ENCODE measurements around the gene CASK.
A peak's percentile ranks its signal among the peaks of the same experiment; 100 is the strongest.

The CASK gene

DNA sequence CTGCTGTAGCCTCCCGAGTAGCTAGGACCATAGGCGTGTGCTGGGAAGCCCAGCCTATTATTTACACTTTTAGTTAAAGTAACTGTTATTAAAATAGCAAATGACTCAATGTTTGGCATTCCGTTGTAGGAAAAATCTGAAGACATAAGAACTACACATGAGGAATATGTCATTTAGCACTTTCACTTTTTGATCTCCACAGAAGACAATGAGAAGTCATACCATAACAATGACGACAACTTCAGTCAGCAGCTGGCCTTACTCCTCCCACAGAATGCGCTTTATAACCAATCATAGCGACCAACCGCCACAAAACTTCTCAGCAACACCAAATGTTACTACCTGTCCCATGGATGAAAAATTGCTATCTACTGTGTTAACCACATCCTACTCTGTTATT, 227.9 kb downstream of the CASK start:
- H3K4me3 ChIP-seq = no peak overlapping the region
- TF ChIP-seq POLR2AphosphoS5 (IDR thresholded peaks at IDR 0.05; ENCODE audit: borderline replicate concordance, low read depth, low read length) (no peak), EZH2 (IDR thresholded peaks at IDR 0.05) (no peak), FOXP2 (optimal IDR thresholded peaks at IDR 0.05; ENCODE audit: control extremely low read depth, extremely low read length, insufficient read depth) (no peak)
- no peak for DNase-seq (ENCODE audit: low read depth, low spot score)

DNA sequence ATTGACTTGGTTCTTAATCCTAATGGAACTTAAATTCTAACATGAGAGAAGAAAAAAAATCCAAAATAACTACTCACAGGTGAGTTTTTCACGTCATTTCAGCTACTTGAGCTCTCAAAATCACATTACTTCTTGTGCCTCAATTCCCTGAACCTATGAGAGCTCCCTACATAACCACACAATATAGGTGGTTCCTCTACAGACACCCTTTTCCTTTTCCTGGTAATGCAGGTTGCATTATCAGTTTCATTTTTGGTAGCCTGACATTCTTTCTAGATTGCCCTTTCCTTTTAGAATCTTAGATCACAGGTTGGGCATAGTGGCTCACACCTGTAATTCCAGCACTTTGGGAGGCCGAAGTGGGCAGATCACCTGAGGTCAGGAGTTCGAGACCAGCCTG, 230.3 kb downstream of the CASK start:
- Histone ChIP-seq H3K27ac (no peak overlapping the region), H3K4me3 (no peak overlapping the region), H3K9me3 (ENCODE audit: low read depth, low read length) (no peaks in the 10 kb centered on the region), H3K9ac (ENCODE audit: insufficient read length) (no peak overlapping the region), H3K36me3 (ENCODE audit: insufficient read depth, low read length) (no peaks in the 10 kb centered on the region)
- TF ChIP-seq POLR2AphosphoS5 (IDR thresholded peaks at IDR 0.05; ENCODE audit: borderline replicate concordance, low read depth, low read length) = no peak
- no peak for TF ChIP-seq EZH2 (IDR thresholded peaks at IDR 0.05)
- TF ChIP-seq FOXP2 (optimal IDR thresholded peaks at IDR 0.05; ENCODE audit: control extremely low read depth, extremely low read length, insufficient read depth) = no peak
- DNase-seq (ENCODE audit: low read depth, low spot score) = no peak

More for the DNA sequence above, 227.9 kb downstream of the CASK start:
- no peak overlapping the region for H3K9ac ChIP-seq (ENCODE audit: insufficient read length)
- no peaks in the 10 kb centered on the region for H3K9me3 ChIP-seq (ENCODE audit: low read depth, low read length)
- no peak overlapping the region for H3K27ac ChIP-seq
- no peaks in the 10 kb centered on the region for H3K36me3 ChIP-seq (ENCODE audit: insufficient read depth, low read length)

DNA sequence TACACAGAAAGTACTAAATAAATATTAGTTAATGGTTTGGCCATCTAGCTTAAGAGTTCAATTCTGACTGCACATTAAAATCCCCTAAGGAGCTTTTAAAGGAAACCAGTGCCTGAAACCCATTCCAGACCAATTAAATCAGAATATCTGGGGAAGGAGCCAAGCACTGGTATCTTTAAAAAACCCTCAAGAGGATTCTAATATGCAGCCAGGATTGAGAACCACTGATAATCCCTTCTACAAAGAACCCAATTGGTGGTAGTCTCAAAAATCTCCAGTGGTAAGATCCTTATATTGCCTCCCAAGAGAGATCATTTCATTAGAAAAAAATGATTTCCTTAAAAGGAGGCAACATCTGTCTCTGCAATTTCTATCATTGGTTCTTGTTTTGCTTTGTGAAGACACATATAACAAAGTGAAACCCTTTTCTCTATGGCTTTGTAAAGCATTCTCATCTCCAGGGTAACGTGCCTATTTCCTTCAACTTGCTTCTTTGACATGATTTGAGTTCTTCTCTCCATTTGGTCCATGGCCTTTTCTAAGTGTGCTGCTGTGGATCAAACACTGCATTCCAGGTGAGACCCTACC, 231.1 kb downstream of the CASK start:
- Histone ChIP-seq H3K9me3 (ENCODE audit: low read depth, low read length) (no peaks in the 10 kb centered on the region), H3K4me3 (no peak overlapping the region), H3K27ac (no peak overlapping the region), H3K9ac (ENCODE audit: insufficient read length) (no peak overlapping the region), H3K36me3 (ENCODE audit: insufficient read depth, low read length) (no peaks in the 10 kb centered on the region)
- TF ChIP-seq POLR2AphosphoS5 (IDR thresholded peaks at IDR 0.05; ENCODE audit: borderline replicate concordance, low read depth, low read length) (no peak), FOXP2 (optimal IDR thresholded peaks at IDR 0.05; ENCODE audit: control extremely low read depth, extremely low read length, insufficient read depth) (no peak), EZH2 (IDR thresholded peaks at IDR 0.05) (no peak)
- DNase-seq (ENCODE audit: low read depth, low spot score) = peak; percentile 30

DNA sequence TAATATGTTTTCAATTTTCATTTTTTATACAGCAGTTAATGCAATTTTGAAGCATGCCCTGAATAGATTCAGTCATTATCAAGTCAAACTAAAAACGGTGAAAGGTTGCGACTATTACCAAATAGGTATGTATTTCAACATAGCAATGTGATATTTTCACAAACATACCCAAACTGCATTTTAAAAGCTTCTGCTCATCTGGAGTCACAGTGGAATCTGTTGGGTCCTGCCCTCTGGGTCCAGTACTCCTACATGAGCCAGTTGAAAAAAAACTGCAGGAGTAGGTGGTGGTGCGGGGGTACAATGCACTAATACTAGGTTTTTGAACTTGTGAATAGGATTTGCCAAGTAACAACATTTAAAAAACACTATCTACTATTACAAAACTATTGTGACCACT, 233.6 kb downstream of the CASK start:
- Histone ChIP-seq H3K4me3 (no peak overlapping the region), H3K36me3 (ENCODE audit: insufficient read depth, low read length) (no peaks in the 10 kb centered on the region), H3K27ac (no peak overlapping the region), H3K9me3 (ENCODE audit: low read depth, low read length) (no peaks in the 10 kb centered on the region), H3K9ac (ENCODE audit: insufficient read length) (no peak overlapping the region)
- no peak for TF ChIP-seq EZH2 (IDR thresholded peaks at IDR 0.05)
- TF ChIP-seq FOXP2 (optimal IDR thresholded peaks at IDR 0.05; ENCODE audit: control extremely low read depth, extremely low read length, insufficient read depth) = no peak
- TF ChIP-seq POLR2AphosphoS5 (IDR thresholded peaks at IDR 0.05; ENCODE audit: borderline replicate concordance, low read depth, low read length) = no peak
- no peak for DNase-seq (ENCODE audit: low read depth, low spot score)

DNA sequence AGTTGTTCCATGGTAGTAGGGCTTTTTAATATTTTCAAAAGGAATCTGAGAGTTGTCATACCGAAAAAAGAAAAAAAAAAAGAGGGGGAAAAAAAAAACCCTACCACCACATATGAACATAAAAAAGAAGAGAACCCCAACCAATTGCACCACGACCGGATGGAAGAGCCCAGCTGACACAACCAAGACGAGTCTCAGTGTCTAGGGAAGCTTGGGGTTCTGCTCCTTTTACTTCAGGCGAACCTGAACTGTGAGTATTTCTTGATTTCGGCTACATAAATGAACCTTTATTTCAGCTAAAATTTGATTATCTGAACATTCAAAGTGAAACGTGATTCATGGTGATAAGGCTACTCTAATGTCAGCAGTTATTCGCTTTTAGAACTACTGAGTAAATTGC, 234.5 kb downstream of the CASK start, which contains the start of gene GPR34:
Gene GPR34, plus strand, starts transcription at position 139 of the 400 bp plus-strand sequence. CDS start 6,661 bp downstream, outside the sequence.
- Histone ChIP-seq H3K36me3 (ENCODE audit: insufficient read depth, low read length) (no peaks in the 10 kb centered on the region), H3K27ac (no peak within 1 kb of the TSS), H3K4me3 (no peak within 1 kb of the TSS), H3K9ac (ENCODE audit: insufficient read length) (no peak within 1 kb of the TSS), H3K9me3 (ENCODE audit: low read depth, low read length) (no peaks in the 10 kb centered on the region)
- DNase-seq (ENCODE audit: low read depth, low spot score) = no peak
- no peak for TF ChIP-seq EZH2 (IDR thresholded peaks at IDR 0.05)
- TF ChIP-seq FOXP2 (optimal IDR thresholded peaks at IDR 0.05; ENCODE audit: control extremely low read depth, extremely low read length, insufficient read depth) = no peak
- no peak for TF ChIP-seq POLR2AphosphoS5 (IDR thresholded peaks at IDR 0.05; ENCODE audit: borderline replicate concordance, low read depth, low read length)

DNA sequence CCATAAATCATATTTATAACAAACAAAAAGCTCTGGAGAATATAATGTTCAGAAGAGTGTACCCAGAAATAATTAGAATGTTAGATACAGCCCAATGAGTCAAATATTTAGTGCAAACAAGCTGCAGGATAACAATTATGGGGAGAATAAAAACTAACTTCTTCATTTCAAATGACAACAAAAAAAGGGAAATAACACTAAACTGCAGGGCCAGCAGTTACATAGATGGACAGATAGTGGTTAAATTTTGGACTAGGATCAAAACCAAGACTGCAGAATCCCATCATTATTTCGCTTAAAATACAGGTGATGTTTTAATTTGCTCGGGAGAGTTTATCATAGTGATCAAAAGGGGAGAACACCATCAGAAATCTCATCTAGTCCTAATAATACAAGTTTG, 235.2 kb downstream of the CASK start:
- no peak for DNase-seq (ENCODE audit: low read depth, low spot score)

DNA sequence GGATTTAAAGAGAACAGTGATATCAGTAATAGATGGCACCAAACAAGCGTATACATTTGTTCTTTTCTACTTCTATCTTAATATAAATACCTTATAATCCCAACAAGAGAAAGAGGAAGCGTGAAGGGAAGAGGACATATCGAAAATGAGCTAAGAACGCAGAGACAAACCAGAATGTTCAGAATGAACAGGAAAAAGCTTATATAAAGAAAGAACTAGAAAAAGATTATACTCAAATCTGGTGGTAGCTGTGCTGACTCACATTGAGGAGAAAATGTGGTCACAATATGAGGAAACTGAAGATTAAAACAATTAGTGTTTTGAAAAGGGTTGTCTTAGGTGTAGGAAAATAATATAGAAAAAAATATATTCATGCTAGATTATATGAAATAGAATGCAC, 236.6 kb downstream of the CASK start:
- Histone ChIP-seq H3K9ac (ENCODE audit: insufficient read length) (no peak overlapping the region), H3K36me3 (ENCODE audit: insufficient read depth, low read length) (no peaks in the 10 kb centered on the region), H3K27ac (no peak overlapping the region), H3K4me3 (no peak overlapping the region), H3K9me3 (ENCODE audit: low read depth, low read length) (no peaks in the 10 kb centered on the region)
- no peak for DNase-seq (ENCODE audit: low read depth, low spot score)
- no peak for TF ChIP-seq FOXP2 (optimal IDR thresholded peaks at IDR 0.05; ENCODE audit: control extremely low read depth, extremely low read length, insufficient read depth)
- no peak for TF ChIP-seq POLR2AphosphoS5 (IDR thresholded peaks at IDR 0.05; ENCODE audit: borderline replicate concordance, low read depth, low read length)
- no peak for TF ChIP-seq EZH2 (IDR thresholded peaks at IDR 0.05)

More for the DNA sequence above, 235.2 kb downstream of the CASK start:
- H3K4me3 ChIP-seq = no peak overlapping the region
- no peaks in the 10 kb centered on the region for H3K36me3 ChIP-seq (ENCODE audit: insufficient read depth, low read length)
- H3K9ac ChIP-seq (ENCODE audit: insufficient read length) = no peak overlapping the region
- no peak for TF ChIP-seq FOXP2 (optimal IDR thresholded peaks at IDR 0.05; ENCODE audit: control extremely low read depth, extremely low read length, insufficient read depth)
- no peak for TF ChIP-seq EZH2 (IDR thresholded peaks at IDR 0.05)
- TF ChIP-seq POLR2AphosphoS5 (IDR thresholded peaks at IDR 0.05; ENCODE audit: borderline replicate concordance, low read depth, low read length) = no peak
- H3K27ac ChIP-seq = no peak overlapping the region
- no peaks in the 10 kb centered on the region for H3K9me3 ChIP-seq (ENCODE audit: low read depth, low read length)

DNA sequence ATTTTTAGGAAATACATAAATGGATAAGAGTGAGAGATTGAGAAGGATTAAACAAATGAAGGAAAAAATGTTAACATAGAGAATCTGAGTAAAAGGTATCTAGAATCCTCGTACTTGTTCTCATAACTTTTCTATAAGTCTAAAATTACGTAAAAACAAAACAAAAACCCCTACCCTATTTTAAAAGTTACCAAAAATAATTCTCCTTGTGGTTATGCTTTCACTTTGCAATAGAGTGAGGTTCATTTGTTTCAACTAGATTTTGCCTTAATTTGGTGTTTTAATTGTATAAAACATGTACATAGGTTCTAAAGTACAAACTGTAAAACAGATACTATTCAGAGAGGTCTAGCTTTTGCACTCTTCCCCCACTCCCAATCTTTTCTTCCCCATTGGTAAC, 238.4 kb downstream of the CASK start:
- TF ChIP-seq FOXP2 (optimal IDR thresholded peaks at IDR 0.05; ENCODE audit: control extremely low read depth, extremely low read length, insufficient read depth) (no peak), EZH2 (IDR thresholded peaks at IDR 0.05) (no peak), POLR2AphosphoS5 (IDR thresholded peaks at IDR 0.05; ENCODE audit: borderline replicate concordance, low read depth, low read length) (no peak)
- no peak for DNase-seq (ENCODE audit: low read depth, low spot score)
- no peak overlapping the region for H3K4me3 ChIP-seq
- no peaks in the 10 kb centered on the region for H3K9me3 ChIP-seq (ENCODE audit: low read depth, low read length)
- no peaks in the 10 kb centered on the region for H3K36me3 ChIP-seq (ENCODE audit: insufficient read depth, low read length)
- H3K9ac ChIP-seq (ENCODE audit: insufficient read length) = no peak overlapping the region
- no peak overlapping the region for H3K27ac ChIP-seq

DNA sequence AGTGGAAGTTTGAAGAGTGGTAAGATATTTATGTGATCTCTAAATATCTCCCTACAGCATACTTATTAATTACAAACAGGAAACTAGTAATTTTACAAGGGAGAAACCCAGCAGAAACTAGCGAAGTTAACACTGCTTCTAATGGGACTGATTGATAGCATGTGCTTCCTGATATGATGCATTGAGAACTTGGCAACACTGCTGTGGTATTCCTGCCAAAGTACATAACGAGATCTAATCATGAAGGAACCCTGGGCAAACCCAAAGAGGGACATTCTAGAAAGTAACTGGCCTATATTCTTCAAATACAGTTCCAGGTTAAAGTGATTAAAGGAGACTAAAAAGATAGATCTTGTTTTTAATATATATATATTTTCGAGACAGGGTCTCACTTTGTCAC, 239.2 kb downstream of the CASK start:
- Histone ChIP-seq H3K9me3 (ENCODE audit: low read depth, low read length) (no peaks in the 10 kb centered on the region), H3K4me3 (no peak overlapping the region), H3K27ac (no peak overlapping the region), H3K9ac (ENCODE audit: insufficient read length) (no peak overlapping the region), H3K36me3 (ENCODE audit: insufficient read depth, low read length) (no peaks in the 10 kb centered on the region)
- no peak for DNase-seq (ENCODE audit: low read depth, low spot score)
- TF ChIP-seq EZH2 (IDR thresholded peaks at IDR 0.05) (no peak), FOXP2 (optimal IDR thresholded peaks at IDR 0.05; ENCODE audit: control extremely low read depth, extremely low read length, insufficient read depth) (no peak), POLR2AphosphoS5 (IDR thresholded peaks at IDR 0.05; ENCODE audit: borderline replicate concordance, low read depth, low read length) (no peak)
